Liver (tissue), 9 donors: ENCODE measurements around the gene FBXL2. TPM values are rescaled to one million over a fixed set of nuclear protein-coding genes. Genes with fewer than 3 reads are reported as not detected.

Source experiments
- DNase-seq: peaks from one replicate; pipeline ENCODE4 v3.0.0-alpha.2; 2017; ENCODE audit warnings: low spot score
- H3K27ac ChIP-seq, 2 donors: one replicate each; pipeline ENCODE4 v1.7.0; 2013; ENCODE audit warnings: inconsistent platforms in 2 of 2, low read length in 2 of 2, control low read depth in 1 of 2, low read depth in 1 of 2, mild to moderate bottlenecking in 1 of 2
- H3K27me3 ChIP-seq, 4 donors: one replicate each; pipeline versions ENCODE4 v1.6.1 to v1.7.0; 2013; ENCODE audit warnings: low read length in 3 of 4, inconsistent platforms in 1 of 4, mild to moderate bottlenecking in 1 of 4, moderate library complexity in 1 of 4; ENCODE audit not compliant: control insufficient read depth in 4 of 4, insufficient read depth in 4 of 4
- H3K36me3 ChIP-seq, 4 donors: one replicate each; pipeline versions ENCODE4 v1.6.1 to v1.7.0; 2013; ENCODE audit warnings: low read length in 3 of 4, mild to moderate bottlenecking in 3 of 4, low read depth in 1 of 4, moderate library complexity in 1 of 4; ENCODE audit not compliant: control insufficient read depth in 4 of 4, insufficient read depth in 3 of 4
- H3K4me1 ChIP-seq, 4 donors: one replicate each; pipeline versions ENCODE4 v1.6.1 to v1.7.0; 2013; ENCODE audit warnings: low read length in 3 of 4, mild to moderate bottlenecking in 3 of 4, moderate library complexity in 1 of 4; ENCODE audit not compliant: control insufficient read depth in 4 of 4, insufficient read depth in 4 of 4
- H3K4me3 ChIP-seq, 3 donors: one replicate each; pipeline versions ENCODE4 v1.6.1 to v1.7.0; 2013; ENCODE audit warnings: low read length in 3 of 3, control low read depth in 1 of 3, low read depth in 1 of 3, mild to moderate bottlenecking in 1 of 3
- H3K9ac ChIP-seq, 2 donors: one replicate each; pipeline ENCODE4 v1.7.0; 2013; ENCODE audit warnings: low read length in 2 of 2, mild to moderate bottlenecking in 2 of 2, moderate library complexity in 2 of 2, control low read depth in 1 of 2, low read depth in 1 of 2
- H3K9me3 ChIP-seq, 4 donors: one replicate each; pipeline versions ENCODE4 v1.6.1 to v1.7.0; 2013; ENCODE audit warnings: low read length in 3 of 4; ENCODE audit not compliant: control insufficient read depth in 4 of 4
- ATF3 ChIP-seq: IDR thresholded peaks from 2 replicates; pipeline ENCODE4 v1.6.1; 2016; ENCODE audit warnings: antibody characterized with exemption
- CTCF ChIP-seq: fragments of 150-350 bp; IDR thresholded peaks from 2 replicates; pipeline ENCODE4 v1.5.1; 2017; ENCODE audit warnings: improper control_type of control experiment, low read depth, low read length; ENCODE audit not compliant: missing input control
- EGR1 ChIP-seq, 2 donors: IDR thresholded peaks; 2 replicates each; pipeline ENCODE4 v1.6.1; 2016 to 2018; ENCODE audit warnings: antibody characterized with exemption in 2 of 2, low read depth in 2 of 2
- FOXA1 ChIP-seq: IDR thresholded peaks from 2 replicates; pipeline ENCODE4 v1.6.1; 2016; ENCODE audit warnings: antibody characterized with exemption
- FOXA2 ChIP-seq: IDR thresholded peaks from 2 replicates; pipeline ENCODE4 v1.6.1; 2016; ENCODE audit warnings: antibody characterized with exemption
- GABPA ChIP-seq, 2 donors: IDR thresholded peaks in 1 of 2; conservative IDR thresholded peaks in 1 of 2; 2 replicates each; pipeline ENCODE4 v1.6.1; 2016; ENCODE audit warnings: antibody characterized with exemption in 2 of 2, mild to moderate bottlenecking in 1 of 2, moderate library complexity in 1 of 2
- HNF4A ChIP-seq, 2 donors: conservative IDR thresholded peaks; 2 replicates each; pipeline ENCODE4 v1.6.1; 2016; ENCODE audit warnings: antibody characterized with exemption in 2 of 2, mild to moderate bottlenecking in 2 of 2
- HNF4G ChIP-seq: IDR thresholded peaks from 2 replicates; pipeline ENCODE4 v1.6.1; 2016; ENCODE audit warnings: antibody characterized with exemption
- JUND ChIP-seq, 2 donors: IDR thresholded peaks; 2 replicates each; pipeline ENCODE4 v1.6.1; 2016; ENCODE audit warnings: antibody characterized with exemption in 2 of 2
- MAX ChIP-seq: IDR thresholded peaks from 2 replicates; pipeline ENCODE4 v1.6.1; 2016; ENCODE audit warnings: antibody characterized with exemption
- NR2F2 ChIP-seq: IDR thresholded peaks from 2 replicates; pipeline ENCODE4 v1.6.1; 2016; ENCODE audit warnings: antibody characterized with exemption
- RAD21 ChIP-seq, 2 donors: IDR thresholded peaks; 2 replicates each; pipeline ENCODE4 v1.6.1; 2016; ENCODE audit warnings: antibody characterized with exemption in 2 of 2, mild to moderate bottlenecking in 2 of 2
- REST ChIP-seq: IDR thresholded peaks from 2 replicates; pipeline ENCODE4 v1.6.1; 2016; ENCODE audit warnings: antibody characterized with exemption, mild to moderate bottlenecking
- RXRA ChIP-seq, 2 donors: IDR thresholded peaks; 2 replicates each; pipeline ENCODE4 v1.6.1; 2017 to 2018; ENCODE audit warnings: antibody characterized with exemption in 2 of 2, mild to moderate bottlenecking in 1 of 2
- SP1 ChIP-seq: IDR thresholded peaks from 2 replicates; pipeline ENCODE4 v1.6.1; 2018; ENCODE audit warnings: antibody characterized with exemption, mild to moderate bottlenecking
- ZBTB33 ChIP-seq: IDR thresholded peaks from 2 replicates; pipeline ENCODE4 v1.6.1; 2016; ENCODE audit warnings: antibody characterized with exemption
- WGBS: extraction: QIAGEN DNeasy Blood & Tissue Kit; methylation state at CpG from one replicate; pipeline ENCODE4 v1.1.7; 2013; 5-methylcytosine and 5-hydroxymethylcytosine counted together
- polyA plus RNA-seq, 2 donors: library from polyadenylated mRNA; stranded (reverse) in 1 of 2; unstranded in 1 of 2; fragments of 200-250 nt in 1 of 2; fragments of >200 nt in 1 of 2; fragmentation: Nextera tagmentation in 1 of 2; extraction: Ambion mirVana in 1 of 2; gene quantifications; one replicate each; pipeline versions ENCODE4 v1.2.1 to v1.2.3, GENCODE V29; 2013 to 2015
- total RNA-seq, 2 donors: library from RNA; depleted of rRNA; stranded (reverse); fragments of >200 nt; gene quantifications; one replicate each; pipeline ENCODE4 v1.2.3, GENCODE V29; 2014
- donor health status: healthy.
- donor health status: healthy.
- donor health status: healthy.
- donor health status: healthy.
- donor health status: healthy.

The FBXL2 gene
- total and polyA plus RNA-seq, 4 donors: 0.24 to 1.3 (median 0.81) TPM

- Histone ChIP-seq H3K27ac (no peak overlapping the region), H3K4me1 (peaks cover 0 to 6% (median 2%) of the 10 kb centered on the region in 4 donors), H3K36me3 (no peaks in the 10 kb centered on the region), H3K9me3 (no peaks in the 10 kb centered on the region), H3K4me3 (no peak overlapping the region), H3K9ac (no peak overlapping the region), H3K27me3 (no peaks in the 10 kb centered on the region)
- no peak for TF ChIP-seq REST
- WGBS: 95% methylated on average over 3 of the region's 3 CpGs
- DNase-seq: no peak
Observed at GRCh38 chr3:33377489-33377888, 100.2 kb downstream of the FBXL2 start.

- H3K4me1 ChIP-seq: peaks cover 0 to 2% (median under 1%) of the 10 kb centered on the region in 4 donors
- no peak overlapping the region for H3K9ac ChIP-seq
- no peak for TF ChIP-seq RAD21 (IDR thresholded peaks at IDR 0.05)
- no peak for TF ChIP-seq GABPA (IDR thresholded peaks at IDR 0.05 in 1 of 2, conservative IDR thresholded peaks at IDR 0.05 in 1 of 2)
- no peak for TF ChIP-seq HNF4G
- TF ChIP-seq HNF4A (conservative IDR thresholded peaks at IDR 0.05): no peak
- H3K27me3 ChIP-seq: no peaks in the 10 kb centered on the region
- WGBS: 94% methylated on average over 3 of the region's 3 CpGs
- no peak for DNase-seq
- no peak overlapping the region for H3K4me3 ChIP-seq
- no peak overlapping the region for H3K27ac ChIP-seq
- no peaks in the 10 kb centered on the region for H3K36me3 ChIP-seq
- no peaks in the 10 kb centered on the region for H3K9me3 ChIP-seq
Observed at GRCh38 chr3:33377931-33378330, 100.7 kb downstream of the FBXL2 start.

- Histone ChIP-seq H3K4me3 (no peak overlapping the region), H3K9ac (no peak overlapping the region), H3K9me3 (no peaks in the 10 kb centered on the region), H3K36me3 (peaks cover 0 to 2% (median 1%) of the 10 kb centered on the region in 4 donors), H3K4me1 (no peaks in the 10 kb centered on the region), H3K27ac (no peak overlapping the region), H3K27me3 (no peaks in the 10 kb centered on the region)
- DNase-seq: no peak
- TF ChIP-seq RXRA (IDR thresholded peaks at IDR 0.05) (no peak), ATF3 (no peak), JUND (IDR thresholded peaks at IDR 0.05) (no peak), HNF4G (no peak), ZBTB33 (no peak), HNF4A (conservative IDR thresholded peaks at IDR 0.05) (no peak), MAX (no peak), NR2F2 (no peak), RAD21 (IDR thresholded peaks at IDR 0.05) (no peak), REST (no peak), FOXA1 (no peak), EGR1 (IDR thresholded peaks at IDR 0.05; ENCODE audit: low read depth in 2 of 2) (no peak), SP1 (no peak), CTCF (no peak), FOXA2 (no peak), GABPA (IDR thresholded peaks at IDR 0.05 in 1 of 2, conservative IDR thresholded peaks at IDR 0.05 in 1 of 2) (no peak)
- WGBS: 96% methylated on average over 3 of the region's 3 CpGs
Observed at GRCh38 chr3:33380653-33381052, 103.4 kb downstream of the FBXL2 start.
